ENCODE results near the gene UGT1A3. TPM values are rescaled to one million over a fixed set of nuclear protein-coding genes. Genes with fewer than 3 reads are reported as not detected.

Gene UGT1A3
- total RNA-seq, 1 donor from 2014 or later: not detected

DNA sequence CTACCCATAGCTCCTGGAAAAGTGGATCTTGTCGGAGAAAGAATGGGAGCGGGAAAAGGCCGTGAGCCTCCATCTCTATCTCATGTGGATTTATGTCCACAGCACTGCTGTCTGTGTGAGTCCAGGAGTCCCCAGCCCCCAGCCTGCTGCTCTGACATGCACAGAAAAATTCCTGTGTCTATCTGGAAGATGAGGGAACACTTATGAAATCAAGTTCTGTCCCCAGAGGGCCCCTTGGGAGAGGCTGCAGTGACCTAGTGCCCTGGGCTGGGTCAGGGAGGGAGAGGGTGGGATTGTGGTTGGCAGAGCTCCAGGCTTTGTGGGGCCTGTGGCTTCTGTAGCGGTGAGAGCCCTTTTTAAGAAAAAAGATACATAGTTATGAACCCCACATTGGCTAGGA lies 87.9 kb downstream of the UGT1A3 start:
- no peaks in the 10 kb centered on the region for H3K9me3 ChIP-seq
- intact Hi-C loops (cut with DNase I): no loop called here
- no peaks in the 10 kb centered on the region for H3K27me3 ChIP-seq
- H3K27ac ChIP-seq: no peak overlapping the region
- no peaks in the 10 kb centered on the region for H3K4me1 ChIP-seq
- H3K36me3 ChIP-seq: no peaks in the 10 kb centered on the region
- DNase-seq (ENCODE audit: low spot score in 2 of 2): no peak
- TF ChIP-seq, protein P1, sequence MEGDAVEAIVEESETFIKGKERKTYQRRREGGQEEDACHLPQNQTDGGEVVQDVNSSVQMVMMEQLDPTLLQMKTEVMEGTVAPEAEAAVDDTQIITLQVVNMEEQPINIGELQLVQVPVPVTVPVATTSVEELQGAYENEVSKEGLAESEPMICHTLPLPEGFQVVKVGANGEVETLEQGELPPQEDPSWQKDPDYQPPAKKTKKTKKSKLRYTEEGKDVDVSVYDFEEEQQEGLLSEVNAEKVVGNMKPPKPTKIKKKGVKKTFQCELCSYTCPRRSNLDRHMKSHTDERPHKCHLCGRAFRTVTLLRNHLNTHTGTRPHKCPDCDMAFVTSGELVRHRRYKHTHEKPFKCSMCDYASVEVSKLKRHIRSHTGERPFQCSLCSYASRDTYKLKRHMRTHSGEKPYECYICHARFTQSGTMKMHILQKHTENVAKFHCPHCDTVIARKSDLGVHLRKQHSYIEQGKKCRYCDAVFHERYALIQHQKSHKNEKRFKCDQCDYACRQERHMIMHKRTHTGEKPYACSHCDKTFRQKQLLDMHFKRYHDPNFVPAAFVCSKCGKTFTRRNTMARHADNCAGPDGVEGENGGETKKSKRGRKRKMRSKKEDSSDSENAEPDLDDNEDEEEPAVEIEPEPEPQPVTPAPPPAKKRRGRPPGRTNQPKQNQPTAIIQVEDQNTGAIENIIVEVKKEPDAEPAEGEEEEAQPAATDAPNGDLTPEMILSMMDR (IDR thresholded peaks at IDR 0.05): no peak
- H3K4me3 ChIP-seq: no peak overlapping the region

DNA sequence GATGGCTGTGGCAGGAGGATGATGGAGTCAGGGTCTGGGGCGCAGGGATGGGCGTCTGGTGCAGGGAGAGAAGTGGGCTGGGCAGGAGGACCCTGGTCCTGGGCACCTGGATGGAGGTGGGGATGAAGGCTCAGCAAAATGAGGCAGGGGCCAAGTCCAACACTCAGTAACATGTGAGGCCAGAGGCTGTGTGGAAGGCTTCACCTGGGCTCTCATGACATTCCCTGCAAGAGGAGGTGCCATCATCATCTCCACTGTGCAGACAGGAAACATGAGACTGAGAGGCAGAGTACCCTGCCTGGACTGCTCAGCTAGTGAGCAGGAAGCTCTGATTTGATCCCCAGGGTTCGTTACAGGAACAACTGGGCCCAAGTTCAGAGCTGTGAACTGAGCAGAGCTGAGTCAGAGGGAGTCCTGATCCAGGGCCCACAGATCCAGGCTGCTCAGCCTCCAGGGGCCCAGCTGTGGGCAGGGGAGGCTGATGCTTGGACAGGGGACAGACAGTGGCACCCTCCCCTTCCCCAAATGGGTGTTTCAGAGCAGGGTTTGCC lies 88.6 kb downstream of the UGT1A3 start:
- Histone ChIP-seq H3K36me3 (no peaks in the 10 kb centered on the region), H3K27me3 (no peaks in the 10 kb centered on the region), H3K4me3 (no peak overlapping the region), H3K27ac (no peak overlapping the region), H3K4me1 (no peaks in the 10 kb centered on the region), H3K9me3 (no peaks in the 10 kb centered on the region)
- TF ChIP-seq, protein P1 (IDR thresholded peaks at IDR 0.05): no peak
- intact Hi-C loops (cut with DNase I): no loop called here
- DNase-seq (ENCODE audit: low spot score in 2 of 2): peak in 1 of 2 donors; percentile 51

DNA sequence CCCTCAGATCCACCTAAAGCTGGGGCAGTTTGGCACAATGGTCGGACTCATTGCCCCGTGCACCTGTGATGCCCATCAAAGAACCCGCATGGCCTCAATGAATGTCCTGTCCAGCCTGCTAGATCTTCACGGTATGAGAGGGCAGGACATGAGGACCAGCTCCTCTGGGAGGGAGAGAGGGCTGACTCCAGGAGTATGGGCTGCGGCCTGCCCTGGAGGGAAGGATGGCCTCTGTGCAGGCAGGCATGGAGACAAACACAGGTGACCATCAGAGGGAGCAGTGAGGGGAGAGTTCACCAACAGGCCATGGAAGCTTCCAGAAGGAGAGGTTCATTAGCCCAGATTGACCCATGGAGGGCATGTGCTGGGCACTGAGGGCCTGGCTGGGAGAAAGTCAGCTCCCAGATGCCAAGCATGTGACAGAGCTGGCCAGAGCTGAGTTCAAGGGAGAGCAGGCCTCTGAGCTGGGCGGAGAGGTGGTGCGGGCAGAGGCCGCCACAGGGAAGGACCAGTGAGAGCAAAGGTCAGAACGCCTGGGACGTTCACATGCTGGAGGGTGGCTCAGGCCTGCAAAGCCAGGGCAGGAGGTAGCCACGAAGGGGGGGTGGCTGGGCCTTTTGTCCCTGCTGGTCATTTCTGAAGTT lies 89.3 kb downstream of the UGT1A3 start:
- Histone ChIP-seq H3K36me3 (no peaks in the 10 kb centered on the region), H3K4me3 (no peak overlapping the region), H3K9me3 (no peaks in the 10 kb centered on the region), H3K4me1 (no peaks in the 10 kb centered on the region), H3K27ac (no peak overlapping the region), H3K27me3 (no peaks in the 10 kb centered on the region)
- intact Hi-C loops (cut with DNase I): no loop called here
- DNase-seq (ENCODE audit: low spot score in 2 of 2): peak in 1 of 2 donors; percentile 56
- TF ChIP-seq, protein P1 (IDR thresholded peaks at IDR 0.05): no peak

DNA sequence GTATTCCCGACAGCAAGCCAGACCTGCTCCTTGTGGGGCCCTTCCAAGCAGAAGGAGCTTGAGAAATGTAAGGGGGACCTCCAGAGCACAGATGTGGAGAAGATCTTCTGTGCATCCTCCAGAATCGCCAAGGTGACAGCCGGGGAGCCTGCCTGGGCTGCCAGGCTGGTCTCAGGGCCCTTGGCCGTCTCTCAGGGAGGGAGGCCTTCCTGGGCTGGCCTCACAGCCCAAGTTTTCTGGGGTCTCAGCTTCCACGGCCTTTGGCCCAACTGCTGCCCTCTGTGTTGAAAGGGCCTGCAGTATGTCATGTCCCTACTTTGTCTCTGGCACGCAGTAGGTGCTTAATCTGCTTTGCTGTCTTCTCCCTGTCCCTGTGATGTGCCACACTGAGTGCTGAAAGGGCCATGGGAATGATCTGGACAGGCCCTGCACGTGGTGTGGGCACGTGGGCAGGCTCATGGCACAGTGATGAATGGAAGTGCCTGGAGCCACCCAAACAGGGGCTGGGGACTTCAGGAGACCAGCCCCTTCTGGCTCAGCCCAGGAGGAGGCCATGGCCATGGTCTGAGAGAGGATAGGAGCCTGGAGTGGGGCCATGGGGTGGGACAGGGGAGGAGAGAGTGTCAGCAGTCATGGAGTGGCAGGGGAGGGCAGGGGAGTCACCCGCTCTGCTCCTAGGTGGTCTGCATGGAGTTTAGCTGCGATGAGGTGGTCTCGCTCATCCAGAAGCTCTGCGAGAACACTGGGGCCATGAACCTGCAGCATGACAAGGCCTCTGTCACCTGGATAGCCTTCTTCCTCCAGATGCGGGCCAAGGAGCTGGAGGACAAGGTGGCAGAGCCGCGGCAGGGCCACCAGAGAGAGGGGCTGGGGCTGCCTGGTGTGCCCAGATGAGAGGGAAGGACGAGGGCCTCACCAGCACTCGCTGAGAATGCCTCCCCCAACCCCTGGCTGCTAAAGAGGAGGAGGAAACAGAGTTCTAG lies 90.1 kb downstream of the UGT1A3 start:
- H3K4me3 ChIP-seq: no peak overlapping the region
- TF ChIP-seq, protein P1 (IDR thresholded peaks at IDR 0.05): no peak
- DNase-seq (ENCODE audit: low spot score in 2 of 2): no peak
- no peaks in the 10 kb centered on the region for H3K4me1 ChIP-seq
- no peaks in the 10 kb centered on the region for H3K27me3 ChIP-seq
- H3K36me3 ChIP-seq: no peaks in the 10 kb centered on the region
- H3K27ac ChIP-seq: no peak overlapping the region
- no peaks in the 10 kb centered on the region for H3K9me3 ChIP-seq
- intact Hi-C loops (cut with DNase I): no loop called here

DNA sequence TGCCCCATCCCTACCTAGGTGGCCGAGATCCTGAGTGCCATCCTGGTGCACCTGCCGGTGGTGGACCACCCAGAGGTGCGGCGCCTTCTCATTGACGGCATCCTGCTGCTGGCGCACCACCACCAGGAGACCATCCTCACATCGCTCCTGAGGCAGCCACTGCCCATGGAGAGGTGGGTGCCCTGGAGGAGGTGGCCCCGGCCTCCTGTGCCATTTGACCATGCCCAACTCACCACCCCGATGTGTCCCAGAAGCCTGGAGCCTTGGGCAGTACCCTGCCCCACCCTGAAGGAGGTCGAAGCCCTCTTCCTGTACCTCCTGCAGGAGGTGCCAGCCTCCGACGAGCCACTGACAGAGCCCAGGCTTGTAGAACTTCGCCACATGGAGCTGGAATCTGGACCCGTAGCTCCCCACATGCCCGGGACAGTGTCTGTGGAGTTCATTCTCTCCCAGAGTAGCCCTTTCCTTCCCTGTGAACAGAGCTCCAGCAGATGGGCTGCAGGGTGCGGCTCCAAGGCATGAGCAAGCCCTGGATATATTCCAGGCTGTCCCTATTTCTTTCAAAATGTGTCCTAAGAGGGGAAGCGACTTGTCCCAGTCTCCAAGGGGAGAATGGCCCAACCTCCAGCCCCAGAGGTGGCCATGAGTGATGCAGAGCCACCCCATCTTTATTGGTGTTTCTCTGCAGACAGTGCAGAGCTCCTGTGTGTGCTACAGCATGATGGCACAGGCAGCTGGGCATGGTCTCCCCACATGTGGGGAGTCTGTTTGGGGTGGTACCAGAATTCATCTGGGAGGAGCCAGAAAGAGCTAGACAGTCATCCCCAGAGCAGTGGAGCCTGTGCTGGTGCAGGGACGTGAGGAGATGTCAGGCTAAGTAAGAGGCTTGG lies 91.3 kb downstream of the UGT1A3 start:
- H3K4me3 ChIP-seq: no peak overlapping the region
- intact Hi-C loops (cut with DNase I): no loop called here
- peak in 1 of 2 donors; percentile 40 for DNase-seq (ENCODE audit: low spot score in 2 of 2)

More for the DNA sequence above, 91.3 kb downstream of the UGT1A3 start:
- H3K36me3 ChIP-seq: no peaks in the 10 kb centered on the region
- TF ChIP-seq, protein P1 (IDR thresholded peaks at IDR 0.05): no peak
- H3K9me3 ChIP-seq: no peaks in the 10 kb centered on the region
- no peaks in the 10 kb centered on the region for H3K4me1 ChIP-seq
- H3K27ac ChIP-seq: no peak overlapping the region
- H3K27me3 ChIP-seq: no peaks in the 10 kb centered on the region
